K562 (cell line): ENCODE results near the gene NT5C3B. TPM values are rescaled to one million over a fixed set of nuclear protein-coding genes. Genes with fewer than 3 reads are reported as not detected.

Experiments used
- CCNT2 ChIP-seq: IDR thresholded peaks from 2 replicates; pipeline ENCODE4 v1.6.1; 2011; ENCODE audit warnings: borderline replicate concordance, low read depth, mild to moderate bottlenecking, moderate library complexity, mixed read lengths, low read length; ENCODE audit not compliant: insufficient read length; ENCODE audit errors: extremely low read depth
- CREM ChIP-seq: IDR thresholded peaks from 2 replicates; pipeline ENCODE4 v1.6.1; 2014; ENCODE audit warnings: antibody characterized with exemption, low read depth
- E2F4 ChIP-seq: sonication (generic); formaldehyde crosslinking; IDR thresholded peaks from 2 replicates; pipeline ENCODE4 v1.8.0; 2022; ENCODE audit warnings: mild to moderate bottlenecking, low read depth, missing genetic modification reagents
- ETV6 ChIP-seq, 3 experiments: fragments of 150-350 bp in 1 of 3; sonication (generic) in 1 of 3; formaldehyde crosslinking in 1 of 3; IDR thresholded peaks; 2 replicates each; pipeline versions ENCODE4 v1.6.1 to v1.8.0; 2014 to 2022; ENCODE audit warnings: borderline replicate concordance in 2 of 3, low read depth in 2 of 3, antibody characterized with exemption in 1 of 3, low read length in 1 of 3, mild to moderate bottlenecking in 1 of 3, missing genetic modification reagents in 1 of 3
- GATAD2B ChIP-seq: fragments of 450-650 bp; IDR thresholded peaks from 2 replicates; pipeline ENCODE4 v1.6.1; 2017; ENCODE audit warnings: mild to moderate bottlenecking, borderline replicate concordance
- GTF2B ChIP-seq: IDR thresholded peaks from 2 replicates; pipeline ENCODE4 v1.6.1; 2011; ENCODE audit not compliant: insufficient read length; ENCODE audit errors: extremely low read depth
- HDAC8 ChIP-seq: fragments of 450-650 bp; IDR thresholded peaks from 2 replicates; pipeline ENCODE4 v1.6.1; 2016; ENCODE audit warnings: mild to moderate bottlenecking, missing genetic modification characterization, moderate library complexity, missing compliant biosample characterization
- HINFP ChIP-seq: fragments of 450-650 bp; conservative IDR thresholded peaks from 2 replicates; pipeline ENCODE4 v1.6.1; 2016; ENCODE audit warnings: missing genetic modification characterization, low read depth, mild to moderate bottlenecking, control low read depth, missing compliant biosample characterization
- IRF9 ChIP-seq: fragments of 450-650 bp; IDR thresholded peaks from 2 replicates; pipeline ENCODE4 v1.6.1; 2016; ENCODE audit warnings: missing biosample characterization, missing genetic modification characterization
- KDM5B ChIP-seq: fragments of 200-600 bp; sonication (generic); IDR thresholded peaks from 2 replicates; pipeline ENCODE4 v1.6.1; 2012; ENCODE audit warnings: low read depth, mild to moderate bottlenecking, moderate library complexity, low read length, control low read depth, inconsistent platforms; ENCODE audit not compliant: insufficient replicate concordance
- KLF6 ChIP-seq: fragments of 250-450 bp; sonication (Bioruptor Pico); IDR thresholded peaks from 2 replicates; pipeline ENCODE4 v1.4.0; 2020; ENCODE audit warnings: mild to moderate bottlenecking, moderate library complexity, borderline replicate concordance
- MECOM ChIP-seq: fragments of 250-450 bp; sonication (Bioruptor Pico); IDR thresholded peaks from 2 replicates; pipeline ENCODE4 v1.8.0; 2022; ENCODE audit warnings: inconsistent platforms
- MLX ChIP-seq, 2 experiments: fragments of 450-650 bp in 1 of 2; sonication (generic) in 1 of 2; formaldehyde crosslinking; conservative IDR thresholded peaks; 2 replicates each; pipeline versions ENCODE4 v1.4.0 to v1.8.1; 2020 to 2022; ENCODE audit warnings: mild to moderate bottlenecking in 1 of 2, missing genetic modification reagents in 1 of 2
- NFIX ChIP-seq: fragments of 250-450 bp; sonication (Bioruptor Pico); IDR thresholded peaks from 2 replicates; pipeline ENCODE4 v1.4.0; 2020; ENCODE audit warnings: low read depth, mild to moderate bottlenecking, moderate library complexity
- SMAD4 ChIP-seq: fragments of 250-450 bp; sonication (Bioruptor Pico); conservative IDR thresholded peaks from 2 replicates; pipeline ENCODE4 v1.8.0; 2021; ENCODE audit warnings: inconsistent platforms, mild to moderate bottlenecking, moderate library complexity
- THRB ChIP-seq: fragments of 450-650 bp; formaldehyde crosslinking; conservative IDR thresholded peaks from 2 replicates; pipeline ENCODE4 v1.4.0; 2022; ENCODE audit warnings: mild to moderate bottlenecking, missing genetic modification characterization
- ZBTB8A ChIP-seq: fragments of 450-650 bp; IDR thresholded peaks from 2 replicates; pipeline ENCODE4 v1.6.1; 2018; ENCODE audit warnings: mild to moderate bottlenecking, moderate library complexity; ENCODE audit not compliant: partially characterized antibody
- ZNF23 ChIP-seq: fragments of 250-450 bp; sonication (Bioruptor Pico); IDR thresholded peaks from 2 replicates; pipeline ENCODE4 v1.4.0; 2020; ENCODE audit warnings: mild to moderate bottlenecking
- polyA plus RNA-seq, 8 experiments: library from polyadenylated mRNA; depleted of rRNA in 4 of 8; stranded (reverse) in 5 of 8; unstranded in 3 of 8; fragments of >200 nt; fragmentation: Nextera tagmentation in 2 of 8; fragmentation: Illumina TruSeq in 1 of 8; extraction: Ambion mirVana in 2 of 8; extraction: Trizol in 1 of 8; gene quantifications; 2 replicates each; pipeline versions ENCODE4 v1.2.1 to v1.2.3, GENCODE V29; 2011 to 2014; ENCODE audit warnings: inconsistent platforms in 1 of 8, missing spikeins in 1 of 8
- total RNA-seq, 7 experiments: library from RNA; depleted of rRNA in 6 of 7; stranded (reverse); fragments of >200 nt in 6 of 7; fragmentation: Illumina TruSeq in 2 of 7; extraction: Trizol in 2 of 7; gene quantifications; 2 replicates each; pipeline versions ENCODE4 v1.2.1 to v1.2.3, GENCODE V29; 2011 to 2021; ENCODE audit warnings: low replicate concordance in 1 of 7

Gene NT5C3B
- total and polyA plus RNA-seq, 9 of the 15 experiments (the other 6 are each of a cell fraction or from before 2014, with no cell fraction given), result 2.0 to 166 (median 85.0) TPM

GRCh38 chr17:41792845-41793783 is 42.9 kb downstream of the NT5C3B start (continued):
- 0 out of 2 replicates have a peak, but pooled peaks have one; percentile 39 for TF ChIP-seq HDAC8 (tag)
- peak; percentile 71 for TF ChIP-seq KDM5B
- TF ChIP-seq SMAD4 (CRISPR knock-in tag), result peak; percentile 84
- peak; percentile 40; the same call in 1 of the 2 replicates for TF ChIP-seq MECOM
- TF ChIP-seq MLX (CRISPR knock-in tag; conservative IDR thresholded peaks at IDR 0.05), result no peak
- peak; percentile 64; the same call in 1 of the 2 replicates for TF ChIP-seq CREM
- 0 out of 4 replicates have a peak, but pooled peaks of 1 of the 2 experiments have one; percentile 33 for TF ChIP-seq ETV6 (IDR thresholded peaks at IDR 0.05; ENCODE audit: borderline replicate concordance in 1 of 2, low read depth in 2 of 2, low read length in 1 of 2)
- no peak for TF ChIP-seq ETV6 (CRISPR knock-in tag; IDR thresholded peaks at IDR 0.05; ENCODE audit: borderline replicate concordance)
- TF ChIP-seq GTF2B, result no peak
- TF ChIP-seq ZBTB8A, result no peak
- TF ChIP-seq E2F4 (CRISPR knock-in tag), result no peak
- no peak for TF ChIP-seq GATAD2B
- no peak for TF ChIP-seq KLF6 (CRISPR knock-in tag)
- no peak for TF ChIP-seq IRF9 (tag)
- TF ChIP-seq NFIX (CRISPR knock-in tag), result no peak
- TF ChIP-seq THRB (CRISPR knock-in tag), result no peak
- no peak for TF ChIP-seq ZNF23 (CRISPR knock-in tag)
- TF ChIP-seq HINFP (tag), result no peak
- TF ChIP-seq CCNT2, result peak; percentile 65
